A172 (cell line): ENCODE measurements around the gene MED25. TPM values are rescaled to one million over a fixed set of nuclear protein-coding genes. Genes with fewer than 3 reads are reported as not detected.

Experiments
- DNase-seq: peaks from one replicate; pipeline ENCODE4 v3.0.0-alpha.2; 2015; ENCODE audit warnings: low spot score
- total RNA-seq: library from RNA; depleted of rRNA; stranded (reverse); fragments of >200 nt; shearing (Covaris generic); gene quantifications from 2 replicates; pipeline ENCODE4 v1.2.3, GENCODE V29; 2014

The MED25 gene
- total RNA-seq, 1 experiment from 2014 or later = 28.6 TPM

DNA sequence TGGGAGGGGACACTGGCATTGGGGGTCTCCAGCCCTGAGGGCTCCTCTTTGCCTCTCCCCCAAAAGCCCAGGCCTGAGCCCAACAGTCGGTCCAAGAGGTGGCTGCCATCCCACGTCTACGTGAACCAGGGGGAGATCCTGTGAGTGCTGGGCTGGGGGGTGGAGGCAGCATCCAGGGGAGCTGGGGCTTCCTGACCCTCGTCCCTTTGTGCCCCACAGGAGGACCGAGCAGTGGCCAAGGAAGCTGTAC lies 39.7 kb downstream of the MED25 start:
- DNase-seq = no peak

GRCh38 chr19:49858088-49858985 lies 40.2 kb downstream of the MED25 start:
- DNase-seq = peak; percentile 48

GRCh38 chr19:49859682-49860335 lies 41.7 kb downstream of the MED25 start:
- DNase-seq = no peak

DNA sequence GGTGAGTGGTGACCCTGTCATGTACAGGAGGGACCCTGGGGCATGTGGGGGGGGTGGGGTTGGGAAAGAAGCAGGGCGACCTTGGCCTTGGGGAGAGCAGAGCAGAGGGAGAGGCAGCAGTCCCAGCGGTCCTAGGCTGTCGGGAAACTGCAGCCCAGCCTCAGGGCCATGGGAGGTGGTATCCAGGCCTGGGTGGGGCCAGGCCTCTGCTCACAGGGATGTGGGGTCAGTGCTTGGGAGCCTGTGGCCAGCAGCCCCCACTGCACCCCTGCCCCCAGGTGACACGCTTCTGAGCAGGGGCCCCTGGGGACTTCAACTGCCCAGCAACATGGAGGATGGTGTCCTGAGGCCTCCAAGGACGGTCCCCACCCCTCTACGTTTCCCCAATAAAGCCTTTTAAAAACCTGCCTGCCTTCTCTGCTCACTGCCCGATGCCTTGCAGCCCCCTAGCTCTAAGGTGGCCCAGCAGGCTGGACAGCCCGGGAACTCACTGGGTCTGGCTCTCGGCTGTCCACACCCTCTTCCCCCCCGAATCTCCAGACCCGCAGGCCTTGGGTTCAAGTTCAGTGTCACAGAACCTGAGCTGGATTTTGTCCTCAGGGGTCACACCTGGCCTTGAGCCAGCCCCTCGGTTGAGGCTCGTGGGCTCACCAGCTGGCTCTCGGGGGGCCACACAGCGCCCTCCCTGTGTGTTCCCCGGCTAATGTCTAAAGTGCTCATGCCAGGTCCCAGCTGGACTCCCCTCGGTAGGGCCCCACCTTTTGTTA lies 42.4 kb downstream of the MED25 start:
- no peak for DNase-seq

GRCh38 chr19:49861107-49861506 lies 43.0 kb downstream of the MED25 start:
- DNase-seq = peak; percentile 53

- no peak for DNase-seq
Measured at GRCh38 chr19:49861541-49862378, 43.7 kb downstream of the MED25 start.

GRCh38 chr19:49862391-49863253 lies 44.5 kb downstream of the MED25 start:
- no peak for DNase-seq

GRCh38 chr19:49863254-49863934 lies 45.3 kb downstream of the MED25 start:
- no peak for DNase-seq

- DNase-seq = no peak
Measured at GRCh38 chr19:49863935-49864320, 45.8 kb downstream of the MED25 start.

DNA sequence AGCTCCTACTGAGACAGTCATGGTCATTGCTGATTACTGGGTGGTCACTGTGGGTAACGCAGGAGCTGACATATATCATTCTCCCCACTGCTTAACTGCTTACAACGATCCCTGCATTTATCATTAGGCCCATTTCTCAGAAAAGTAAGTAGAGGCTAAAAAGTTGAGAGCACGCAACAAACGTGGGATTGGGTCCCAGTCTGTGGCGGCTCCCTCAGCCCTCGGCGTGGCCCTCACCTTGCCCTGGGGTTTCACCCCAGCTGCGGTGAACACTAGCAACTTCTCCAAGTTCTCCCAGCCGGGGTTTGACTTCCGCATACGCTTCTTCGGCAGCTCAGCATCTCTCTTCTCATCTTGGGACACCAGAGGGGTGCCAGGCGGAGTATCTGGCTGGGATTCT lies 46.8 kb downstream of the MED25 start:
- DNase-seq = no peak

DNA sequence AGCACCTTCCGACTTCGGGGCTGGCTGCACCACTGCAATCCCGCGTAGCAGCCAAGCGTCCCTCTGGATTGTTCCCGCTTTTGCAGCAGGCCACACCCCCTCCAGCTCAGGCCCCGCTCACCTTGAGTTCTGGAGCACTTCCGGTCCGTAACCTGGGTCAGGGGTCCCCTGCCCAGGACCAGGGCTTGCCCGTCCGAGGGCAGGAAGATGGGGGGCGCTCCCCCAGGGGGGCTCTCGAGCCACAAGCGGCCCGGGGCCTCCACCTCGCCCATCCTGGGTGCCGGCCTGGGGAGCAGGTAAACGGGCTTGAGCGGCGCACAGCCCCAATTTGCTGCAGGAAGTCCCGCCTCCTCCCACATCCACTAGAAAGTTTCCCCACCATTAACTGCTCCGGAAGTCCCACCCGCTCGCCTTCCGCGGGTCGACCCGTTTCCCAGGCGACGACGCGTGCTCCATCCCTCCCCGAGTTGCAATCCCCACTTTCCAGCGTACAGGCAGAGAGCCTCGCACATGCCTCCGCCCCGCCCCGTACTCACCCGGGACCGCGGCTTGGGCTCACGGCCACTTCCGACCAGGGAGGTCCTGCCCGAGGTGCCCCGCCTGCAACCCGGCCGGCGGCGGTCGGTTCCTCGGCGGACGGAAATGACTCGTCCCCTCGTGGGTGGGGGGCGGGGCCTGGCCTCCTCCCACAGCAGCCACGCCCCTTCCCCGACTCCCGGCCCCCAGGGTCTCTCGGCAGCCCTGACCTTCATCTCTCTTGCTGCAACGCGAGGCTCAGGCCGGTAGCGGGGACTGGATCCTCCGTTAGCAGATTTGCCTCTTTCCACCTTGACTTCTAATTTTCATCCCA lies 49.1 kb downstream of the MED25 start, which contains the start of gene PNKP:
Gene PNKP (minus strand): TSS at position 644 of the 850 bp plus-strand sequence. CDS start 372 bp downstream, at position 272.
- peak; percentile 93 for DNase-seq

GRCh38 chr19:49869009-49869483 lies 51.0 kb downstream of the MED25 start:
- no peak for DNase-seq

- DNase-seq = peak; percentile 100
Measured at GRCh38 chr19:49869484-49870308, 51.6 kb downstream of the MED25 start.

DNA sequence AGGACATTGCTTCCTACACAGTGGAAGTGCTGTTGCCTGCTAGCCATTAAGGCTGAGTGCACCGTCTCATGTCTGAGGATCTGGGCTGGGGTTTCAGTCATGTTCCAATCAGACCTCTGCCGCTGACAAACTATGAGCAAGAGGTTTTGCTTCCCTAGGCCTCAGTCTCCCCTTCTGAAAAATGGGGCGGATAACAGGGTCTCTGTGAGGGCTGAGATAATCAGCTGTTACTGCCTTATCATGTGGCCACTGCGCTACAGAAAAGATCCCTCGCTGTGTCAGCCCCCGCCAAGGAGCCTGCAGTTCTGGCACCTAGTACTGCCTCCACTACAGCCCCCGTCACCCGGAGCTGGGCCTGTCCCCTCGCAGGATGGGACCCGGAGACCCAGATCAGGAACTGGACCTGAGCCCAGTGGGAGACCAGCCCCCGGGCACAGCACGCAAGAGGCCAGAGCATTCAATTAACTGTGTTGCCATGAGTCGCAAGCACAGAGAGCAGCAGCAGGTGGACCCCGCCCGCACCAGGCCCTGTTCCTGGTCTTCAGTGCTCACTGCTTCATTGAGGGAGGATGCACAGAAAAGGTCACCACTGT lies 52.3 kb downstream of the MED25 start:
- DNase-seq = no peak

DNA sequence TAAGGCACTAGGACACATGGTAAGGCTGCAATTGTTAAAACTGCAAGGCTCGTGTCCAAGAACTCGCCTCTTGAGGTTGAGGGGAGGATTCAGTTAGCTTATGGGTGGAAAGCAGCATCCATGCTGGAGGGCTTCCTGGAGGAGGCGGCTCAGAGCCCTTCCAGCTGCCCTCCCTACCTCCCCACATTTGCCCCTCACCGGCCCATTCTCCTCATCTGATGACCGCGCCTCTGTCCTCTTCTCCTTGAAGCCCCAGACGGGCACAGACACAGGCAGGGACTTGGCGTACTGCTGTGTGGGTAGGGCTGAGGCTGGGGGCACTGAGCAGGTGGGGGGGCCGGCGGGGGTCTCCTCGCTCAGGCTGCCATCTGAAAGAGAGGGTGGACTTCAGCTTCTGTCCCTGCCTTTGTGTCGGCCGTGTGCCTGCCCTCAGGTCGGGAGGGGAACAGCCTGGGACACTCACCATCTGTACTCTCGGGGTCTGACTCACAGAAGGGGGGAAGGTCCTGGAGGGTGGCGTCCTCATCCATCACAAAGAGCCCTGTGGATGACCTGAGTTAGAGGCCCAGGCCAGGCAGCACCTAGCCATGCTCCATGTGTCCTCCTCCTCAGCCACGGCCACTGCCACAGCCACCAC lies 53.4 kb downstream of the MED25 start:
- DNase-seq = no peak

GRCh38 chr19:49872245-49873128 lies 54.4 kb downstream of the MED25 start:
- no peak for DNase-seq
